Caki2 (cell line): ENCODE results near the gene TUBB4B. TPM values are rescaled to one million over a fixed set of nuclear protein-coding genes. Genes with fewer than 3 reads are reported as not detected.

ENCODE experiments used
- DNase-seq: peaks from one replicate; pipeline ENCODE4 v3.0.0-alpha.2; 2015; ENCODE audit warnings: low read depth
- in situ Hi-C: cut with HindIII; loops from 2 replicates; pipeline ENCODE4 v1.10.0; 2016; ENCODE audit warnings: low sequenced_read_pairs, low pct_unique_long_range_greater_than_20kb, mixed read lengths
- total RNA-seq: library from RNA; depleted of rRNA; stranded (reverse); fragments of >200 nt; shearing (Covaris generic); gene quantifications from 2 replicates; pipeline ENCODE4 v1.2.3, GENCODE V29; 2014; ENCODE audit warnings: low replicate concordance

TUBB4B gene
- total RNA-seq, 1 experiment from 2014 or later, result 1,000 TPM

GRCh38 chr9:137205126-137206069, 35.7 kb upstream of the TUBB4B start, which contains the start of the genes NDOR1 and TMEM203:
Gene NDOR1, plus strand, starts transcription at chr9:137205700. Its CDS starts 78 bp downstream, at chr9:137205778.
Gene TMEM203, minus strand, starts transcription at chr9:137205648. Its CDS starts 234 bp downstream, at chr9:137205414.
- in situ Hi-C loops, result no loop called here
- DNase-seq, result peak; percentile 66

GRCh38 chr9:137206602-137207001, 34.5 kb upstream of the TUBB4B start:
- in situ Hi-C loops, result no loop called here
- no peak for DNase-seq

GRCh38 chr9:137211532-137211931, 29.6 kb upstream of the TUBB4B start:
- no peak for DNase-seq
- in situ Hi-C loops, result no loop called here

GRCh38 chr9:137212520-137212919, 28.6 kb upstream of the TUBB4B start:
- in situ Hi-C loops, result no loop called here
- no peak for DNase-seq

GRCh38 chr9:137213160-137214060, 27.7 kb upstream of the TUBB4B start:
- DNase-seq, result no peak
- in situ Hi-C loops, result no loop called here

- no peak for DNase-seq
- in situ Hi-C loops, result no loop called here
Measured at GRCh38 chr9:137214620-137215019, 26.5 kb upstream of the TUBB4B start.

GRCh38 chr9:137215196-137215986, 25.7 kb upstream of the TUBB4B start:
- in situ Hi-C loops, result no loop called here
- DNase-seq, result no peak

GRCh38 chr9:137216188-137216965, 24.7 kb upstream of the TUBB4B start:
- DNase-seq, result no peak
- in situ Hi-C loops, result no loop called here

GRCh38 chr9:137217276-137218211, 23.5 kb upstream of the TUBB4B start:
- in situ Hi-C loops, result no loop called here
- peak; percentile 85 for DNase-seq

- in situ Hi-C loops, result no loop called here
- no peak for DNase-seq
Measured at GRCh38 chr9:137218212-137218753, 22.8 kb upstream of the TUBB4B start.

- in situ Hi-C loops, result no loop called here
- DNase-seq, result peak; percentile 73
Measured at GRCh38 chr9:137218754-137219271, 22.3 kb upstream of the TUBB4B start.

GRCh38 chr9:137219757-137220316, 21.2 kb upstream of the TUBB4B start:
- DNase-seq, result no peak
- in situ Hi-C loops, result no loop called here

- DNase-seq, result no peak
- in situ Hi-C loops, result no loop called here
Measured at GRCh38 chr9:137220317-137221094, 20.6 kb upstream of the TUBB4B start.

GRCh38 chr9:137221095-137221505, 20.0 kb upstream of the TUBB4B start:
- in situ Hi-C loops, result no loop called here
- no peak for DNase-seq

GRCh38 chr9:137221506-137222111, 19.5 kb upstream of the TUBB4B start:
- in situ Hi-C loops, result no loop called here
- no peak for DNase-seq
